T-helper 1 cell (primary cell): Measurements from ENCODE around the gene MTMR1.

Experiments used
- DNase-seq, 5 donors: peaks; one replicate each; pipeline ENCODE4 v3.0.0-alpha.2; 2012 to 2020
- total RNA-seq, 4 donors: gene quantifications; one replicate each; lab custom pipeline; 2026; lab: John Stamatoyannopoulos, UW

The MTMR1 gene
- total RNA-seq, result 57.6 to 89.1 (median 71.6) reads per million in 4 donors

DNA sequence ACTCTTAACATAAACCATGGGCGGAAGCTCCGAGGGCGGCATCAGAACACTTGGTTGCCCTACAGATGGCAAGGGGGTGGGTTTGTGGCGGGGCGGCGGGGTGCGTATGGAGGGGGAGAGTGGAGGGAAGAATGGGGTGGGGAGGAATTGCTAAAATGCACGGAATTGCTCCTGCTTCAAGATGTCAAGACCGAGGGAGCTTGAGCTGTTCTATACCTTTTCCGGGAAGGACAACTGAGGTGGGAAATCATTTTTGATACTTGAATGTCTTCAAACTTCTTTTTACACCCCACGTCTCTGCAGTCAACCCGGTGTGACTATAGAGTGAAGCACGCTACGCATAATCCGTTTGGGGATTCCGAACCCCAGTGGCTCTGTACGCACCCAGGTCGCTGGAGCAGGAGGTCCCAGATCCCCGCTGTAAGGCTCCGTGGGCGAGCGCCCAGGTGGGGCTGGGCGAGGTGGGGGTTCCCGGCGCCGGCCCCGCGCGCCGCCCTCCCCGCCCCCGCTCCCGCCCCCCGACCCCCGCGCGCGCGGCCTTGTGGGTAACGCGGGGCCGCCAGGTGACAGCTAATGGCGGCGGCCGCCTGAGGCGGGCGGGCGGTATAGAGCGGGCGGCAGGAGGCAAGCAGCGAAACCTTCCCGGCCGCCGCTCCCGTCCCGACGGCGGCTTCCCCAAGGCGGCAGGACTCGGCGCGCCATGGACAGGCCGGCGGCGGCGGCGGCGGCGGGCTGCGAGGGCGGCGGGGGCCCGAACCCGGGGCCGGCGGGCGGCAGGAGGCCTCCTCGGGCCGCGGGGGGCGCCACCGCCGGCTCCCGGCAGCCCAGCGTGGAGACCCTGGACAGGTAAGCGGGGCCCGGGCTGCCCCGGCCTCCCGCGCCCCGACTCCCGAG lies at the start of gene MTMR1:
MTMR1 (plus strand) TSS at position 566 of the 894 bp plus-strand sequence; CDS start at position 701, 135 bp downstream.
- peak; percentile 38 to 62 (median 40) for DNase-seq

DNA sequence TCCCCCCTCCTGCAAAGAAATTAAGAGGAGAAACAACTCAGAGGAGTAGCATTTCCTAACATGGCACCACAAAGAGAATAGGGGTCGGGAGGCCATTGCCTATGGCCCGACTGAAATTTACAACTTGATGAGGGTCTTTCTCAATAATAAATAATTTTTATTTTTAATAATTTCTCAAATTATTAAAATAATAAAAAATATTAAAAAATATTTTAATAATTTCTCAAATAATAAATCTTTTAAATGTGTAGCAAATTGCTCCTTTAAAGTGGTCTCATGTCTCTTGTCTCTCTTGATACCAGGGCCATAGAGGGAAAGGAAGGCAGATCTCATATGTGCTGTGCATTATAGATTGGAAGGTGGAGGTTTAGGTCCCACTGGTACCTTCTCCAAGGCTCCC lies 49.2 kb upstream of the MTMR1 start:
- DNase-seq, result no peak

DNA sequence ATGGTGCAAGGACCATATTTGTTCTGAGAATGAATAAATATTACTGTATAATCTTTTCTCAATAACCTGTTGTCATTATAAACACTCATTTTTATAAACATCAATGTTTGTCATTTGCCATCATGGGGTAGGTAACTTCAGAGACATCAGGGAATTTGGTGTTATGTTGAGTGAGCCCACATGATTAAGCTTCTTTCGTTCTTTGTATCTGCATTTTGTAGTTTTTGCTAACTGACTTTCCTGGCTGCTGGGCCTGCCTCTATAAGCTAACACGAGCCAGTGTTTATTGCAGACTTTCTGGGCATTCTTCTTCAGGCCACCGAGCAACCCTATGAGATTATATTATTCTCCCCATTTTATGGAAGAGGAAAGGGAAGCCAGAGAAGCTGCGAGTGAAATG lies 48.8 kb upstream of the MTMR1 start:
- DNase-seq, result no peak

DNA sequence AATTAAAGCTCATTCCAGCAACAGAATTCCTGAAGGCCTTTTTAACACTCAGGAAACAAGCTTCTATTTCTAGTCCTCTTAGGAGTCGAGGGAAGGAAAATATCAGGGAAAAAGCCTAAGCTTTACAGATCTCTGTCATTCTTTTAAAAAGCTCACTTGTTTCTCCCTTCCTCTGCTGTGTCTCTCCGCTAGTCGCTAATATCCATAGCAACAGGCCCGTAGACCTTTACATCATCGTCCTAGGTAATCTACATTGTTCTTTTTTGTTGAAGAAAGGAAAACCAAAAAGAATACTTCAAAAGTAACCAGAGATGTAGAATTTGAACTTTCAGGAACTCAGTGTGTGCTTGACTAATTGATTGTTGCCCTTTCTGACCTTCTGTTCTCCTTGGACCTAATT lies 45.9 kb upstream of the MTMR1 start:
- no peak for DNase-seq

DNA sequence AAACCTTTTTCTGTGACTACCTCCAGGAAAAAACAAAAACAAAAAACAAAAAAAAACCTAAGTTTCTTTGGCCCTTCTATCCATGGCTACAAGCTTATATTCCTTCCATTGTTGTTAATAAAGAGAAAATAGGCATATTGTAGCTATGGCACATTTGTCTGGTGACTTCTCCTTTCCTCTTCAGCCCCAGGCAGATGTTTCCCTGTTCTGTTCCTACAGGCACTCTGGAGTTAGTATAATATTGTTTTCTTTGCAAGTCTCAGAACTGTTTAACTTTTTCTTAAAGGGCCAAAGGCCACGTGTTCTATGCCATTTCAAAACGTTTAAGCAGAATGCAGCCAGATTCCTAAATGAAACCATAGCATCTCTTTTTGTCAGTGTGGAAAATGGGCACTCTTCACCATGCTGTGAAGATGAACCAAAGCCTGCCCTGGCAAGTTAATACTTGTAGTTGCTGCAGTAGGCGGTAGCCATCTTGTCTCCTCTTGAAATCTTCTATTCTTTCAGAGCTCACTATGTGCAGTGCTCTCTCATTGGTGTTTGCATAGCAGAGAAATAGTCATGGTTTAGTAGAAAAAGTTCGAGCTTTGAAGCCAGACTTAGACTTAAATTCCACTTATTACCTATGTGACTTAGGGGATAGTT lies 44.8 kb upstream of the MTMR1 start:
- no peak for DNase-seq

DNA sequence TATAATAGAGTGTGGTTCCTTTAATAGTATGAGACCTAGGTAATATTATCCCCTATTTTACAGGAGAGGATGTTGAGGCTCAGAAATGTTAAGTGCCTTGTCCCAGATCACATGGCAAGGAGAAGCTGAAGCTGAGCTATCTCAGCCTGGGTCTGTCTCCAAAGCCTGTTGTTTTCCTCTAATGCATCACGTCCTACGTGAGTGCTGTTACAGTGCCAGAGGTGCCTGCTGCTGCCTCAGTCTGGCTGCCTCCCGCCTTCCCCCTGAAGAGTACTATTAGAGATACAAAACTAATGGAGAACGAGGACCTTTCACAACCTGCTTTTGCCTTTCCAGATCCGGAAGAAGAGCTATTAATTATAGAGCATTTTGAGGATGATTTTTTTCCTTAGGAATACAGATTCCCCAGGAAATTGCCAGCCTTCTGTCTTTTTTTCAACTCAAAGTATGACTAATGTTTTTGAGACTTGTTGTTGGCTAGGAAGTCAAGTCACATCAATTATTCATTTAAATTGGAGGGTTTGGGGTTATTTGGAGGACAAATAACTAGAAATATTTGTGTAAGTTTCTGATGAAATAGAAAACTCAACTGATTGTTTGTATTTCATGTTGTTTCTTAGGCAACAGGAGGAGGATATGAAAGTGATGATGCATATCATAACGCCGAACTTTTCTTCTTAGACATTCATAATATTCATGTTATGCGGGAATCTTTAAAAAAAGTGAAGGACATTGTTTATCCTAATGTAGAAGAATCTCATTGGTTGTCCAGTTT lies 43.9 kb upstream of the MTMR1 start:
- no peak for DNase-seq

DNA sequence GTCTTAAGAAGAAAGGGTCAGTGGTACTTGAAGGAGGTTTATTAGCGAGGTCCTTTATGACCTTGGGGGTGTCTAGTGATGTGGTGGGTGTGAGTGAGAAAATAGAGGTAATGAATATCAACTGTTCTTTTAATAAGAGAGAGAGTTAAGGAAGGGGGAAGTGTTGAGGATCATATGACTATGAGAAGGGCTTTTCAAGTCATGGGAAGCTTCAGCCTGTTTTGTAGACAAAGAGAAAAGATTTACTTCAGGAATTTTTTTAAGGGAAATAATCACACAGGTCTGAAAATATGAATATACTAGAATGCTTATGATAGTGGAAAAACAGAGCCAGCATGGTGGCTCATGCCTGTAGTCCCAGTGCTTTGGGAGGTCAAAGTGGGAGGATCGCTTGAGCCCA lies 41.3 kb upstream of the MTMR1 start:
- no peak for DNase-seq

DNA sequence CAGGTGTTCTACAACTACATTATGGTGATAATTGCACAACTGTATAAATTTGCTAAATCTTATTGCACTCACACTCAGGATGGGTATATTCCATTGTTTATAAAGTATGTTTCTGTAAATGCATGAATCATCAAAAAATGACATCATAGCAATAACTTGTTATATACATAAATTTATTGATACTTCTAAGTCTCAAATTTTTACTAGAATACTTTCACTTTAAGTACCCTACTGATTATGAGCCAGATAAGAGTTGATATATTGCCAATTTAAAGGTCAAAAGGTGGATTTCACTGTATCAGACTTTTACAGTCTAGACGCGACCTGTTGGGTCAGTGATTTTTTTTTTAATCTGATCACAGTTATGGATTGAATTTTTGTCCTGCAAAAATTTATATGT lies 37.4 kb upstream of the MTMR1 start:
- no peak for DNase-seq

DNA sequence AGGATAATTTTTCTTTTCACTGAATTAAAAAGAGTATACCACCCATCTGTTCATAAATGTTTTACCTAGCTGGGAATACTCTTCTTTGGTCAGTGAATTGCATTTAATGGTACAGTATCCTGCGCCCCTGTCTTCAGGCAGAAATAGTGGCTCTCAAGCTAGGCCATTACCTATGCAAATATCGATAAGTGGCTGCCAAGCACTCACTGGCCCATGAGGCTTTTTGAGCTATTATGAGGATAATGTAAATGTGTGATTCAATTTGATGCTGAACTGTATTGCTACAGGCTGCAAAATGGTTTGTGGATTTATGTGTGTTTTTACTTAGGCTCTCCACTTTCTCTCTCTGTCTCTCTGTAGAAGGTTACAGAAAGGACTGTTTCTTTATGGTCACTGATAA lies 30.1 kb upstream of the MTMR1 start:
- no peak for DNase-seq

DNA sequence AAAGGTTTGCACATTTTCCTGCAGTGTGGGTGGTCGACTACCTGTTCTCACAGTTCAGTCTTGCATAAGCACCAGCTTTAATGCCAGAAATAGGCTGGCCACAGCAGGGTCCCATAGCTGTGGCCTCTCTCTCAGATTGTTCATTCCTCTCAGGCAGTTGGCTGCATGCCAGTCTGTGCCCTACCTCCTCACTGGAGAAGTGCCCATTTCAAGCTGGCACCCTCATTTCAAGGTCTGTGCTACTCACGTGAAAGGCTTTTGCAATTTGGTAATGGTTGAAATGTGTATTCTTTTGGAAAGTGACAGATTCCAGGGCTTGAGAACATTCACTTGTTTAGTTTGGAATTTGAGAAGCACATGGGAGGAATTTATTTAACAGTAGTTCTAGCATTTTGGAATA lies 28.9 kb upstream of the MTMR1 start:
- no peak for DNase-seq

DNA sequence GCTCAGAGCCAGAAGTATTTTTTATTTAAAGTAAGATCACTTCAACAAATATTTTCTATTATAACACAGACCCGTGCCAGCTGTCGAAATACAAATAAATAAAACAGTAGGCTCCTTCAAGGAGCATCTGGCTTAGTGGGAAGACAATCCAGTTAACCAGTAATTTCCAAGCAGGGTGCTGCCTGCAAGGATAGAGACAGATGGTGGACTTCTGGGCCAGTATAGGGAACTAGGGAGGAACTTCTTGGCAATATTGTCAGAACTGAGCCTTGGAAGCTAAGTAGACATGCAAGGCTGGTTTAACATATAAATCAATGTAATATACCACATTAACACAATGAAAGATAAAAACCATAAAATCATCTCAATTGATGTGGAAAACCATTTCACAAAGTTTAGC lies 17.0 kb upstream of the MTMR1 start:
- DNase-seq, result no peak

DNA sequence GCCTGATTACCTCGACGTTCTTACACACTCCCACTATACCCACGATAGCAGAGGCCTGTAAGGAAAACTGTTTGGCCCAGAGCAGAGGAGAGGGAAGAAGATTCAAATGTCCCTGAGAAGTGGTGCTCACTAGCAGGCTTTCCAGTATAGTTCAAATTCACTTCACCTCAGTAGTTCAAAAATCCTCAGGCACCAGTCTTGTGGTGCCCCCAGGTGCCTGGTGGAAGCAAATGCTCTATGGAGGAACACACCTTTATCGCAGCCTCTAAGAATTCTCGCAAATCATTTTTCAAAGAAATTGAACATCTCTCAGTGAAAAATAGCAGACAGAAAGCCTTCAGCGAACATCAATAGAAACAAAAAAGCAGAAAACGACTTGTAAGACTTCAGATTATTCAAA lies 12.2 kb upstream of the MTMR1 start:
- DNase-seq, result no peak

DNA sequence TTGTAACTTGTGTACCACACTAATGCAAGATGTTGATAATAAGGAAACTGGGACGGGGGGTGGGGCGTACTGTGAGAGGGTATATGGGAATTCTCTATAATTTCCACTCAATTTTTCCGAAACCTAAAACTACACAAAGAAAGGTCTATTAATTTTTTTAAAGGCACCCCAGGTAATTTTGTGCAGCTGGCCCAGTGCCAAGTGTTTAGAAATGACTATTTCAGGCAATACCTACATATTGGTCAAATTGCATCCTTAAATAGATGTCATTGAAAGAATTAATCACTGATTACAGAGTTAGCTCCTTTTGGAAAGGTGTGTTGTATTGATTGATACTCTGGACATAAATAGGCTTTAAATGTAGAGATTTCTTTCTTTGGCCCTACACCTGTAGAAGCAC lies 10.1 kb upstream of the MTMR1 start:
- no peak for DNase-seq

DNA sequence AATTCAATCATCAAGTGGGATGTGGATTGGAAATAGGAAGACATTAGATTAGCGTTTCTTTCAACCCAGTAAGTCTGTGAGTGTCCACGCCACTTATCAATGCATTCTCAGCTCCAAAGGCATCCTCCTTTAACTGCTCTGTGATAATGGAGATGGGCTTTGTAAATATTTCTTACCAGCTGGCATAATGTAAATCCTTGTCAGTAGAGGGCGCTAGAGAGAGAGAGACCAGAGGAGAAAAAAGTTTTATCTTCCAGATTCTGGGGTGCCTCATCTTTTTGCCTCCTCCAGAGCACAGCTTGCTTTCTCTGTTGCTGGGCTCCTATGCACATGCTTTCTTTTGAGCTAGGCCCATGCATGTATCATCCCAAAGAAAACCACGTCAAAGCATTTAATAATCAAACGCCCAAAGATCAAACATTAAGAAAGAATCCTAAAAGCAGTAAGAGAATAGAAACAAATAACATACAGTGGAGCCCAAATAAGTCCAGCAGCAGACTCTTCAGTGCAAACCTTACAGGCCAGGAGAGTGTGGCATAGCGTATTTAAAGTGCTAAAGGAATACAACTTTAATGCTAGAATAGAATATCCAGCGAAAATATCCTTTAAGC lies 9.6 kb upstream of the MTMR1 start:
- DNase-seq, result peak in 2 of 5 donors; percentile 28 to 53

DNA sequence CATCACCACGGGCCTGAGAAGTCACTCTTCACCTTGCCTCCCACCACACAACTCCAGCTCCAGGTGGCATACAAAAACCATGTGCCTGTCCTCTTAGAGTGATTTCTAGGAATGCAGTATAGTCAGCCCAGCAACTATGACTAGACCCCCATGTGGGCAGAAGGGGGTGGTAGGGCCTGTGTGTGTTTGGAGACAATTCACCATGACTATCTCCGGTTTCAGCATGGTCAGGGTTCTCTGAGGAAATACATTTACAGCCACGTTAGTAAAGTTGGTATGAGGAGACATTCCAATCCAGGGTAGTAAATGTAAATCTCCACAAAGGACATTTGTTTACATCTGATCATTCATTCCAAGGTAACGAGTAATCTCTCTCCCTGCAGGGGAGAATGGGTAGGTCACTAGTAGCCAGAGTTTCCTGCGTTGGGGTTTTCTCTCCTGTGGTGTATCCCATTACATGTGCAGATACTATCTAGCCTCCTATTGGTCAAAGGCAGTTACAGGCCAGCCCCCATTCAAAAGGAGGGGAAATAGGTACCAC lies 4.2 kb upstream of the MTMR1 start:
- no peak for DNase-seq

DNA sequence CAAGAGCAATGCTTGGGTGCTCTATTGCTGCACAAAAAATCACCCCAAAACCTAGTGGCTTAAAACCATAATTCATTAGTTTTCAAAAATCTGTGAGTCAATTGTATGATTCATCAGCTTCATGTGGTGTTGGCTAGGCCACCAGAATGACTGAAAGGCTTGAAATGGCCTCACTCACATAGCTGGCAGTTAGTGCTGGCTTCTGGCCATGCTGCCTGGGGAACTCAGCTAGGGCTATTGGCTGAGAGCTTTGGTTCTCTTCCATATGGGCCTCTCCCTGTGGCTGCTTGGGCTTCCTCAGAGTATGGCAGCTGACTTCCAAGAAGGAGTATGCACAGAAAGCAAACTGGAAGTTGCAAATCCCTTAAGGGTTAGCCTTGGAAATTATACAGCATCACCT lies 3.1 kb upstream of the MTMR1 start:
- DNase-seq, result no peak

DNA sequence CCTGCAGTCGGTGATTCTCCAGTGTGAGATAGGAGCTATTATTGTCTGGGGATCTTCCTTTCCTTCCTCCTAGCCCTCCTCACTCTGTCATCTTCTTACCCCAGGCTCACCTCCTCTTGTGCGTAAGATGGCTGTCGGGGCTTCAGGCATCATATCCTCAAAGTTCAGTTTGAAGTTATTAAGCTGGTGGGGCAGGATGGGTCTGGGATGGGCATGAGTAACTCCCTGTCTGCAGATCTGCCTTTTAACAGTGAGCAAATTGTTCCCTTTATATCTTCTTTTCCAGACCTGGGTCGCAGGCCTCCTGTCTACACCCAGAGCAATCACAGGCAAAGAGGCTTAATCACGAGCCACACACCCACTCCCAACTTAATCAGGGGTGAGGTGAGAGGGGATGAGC lies 900 bp upstream of the MTMR1 start:
- peak in 1 of 5 donors; percentile 20 for DNase-seq

DNA sequence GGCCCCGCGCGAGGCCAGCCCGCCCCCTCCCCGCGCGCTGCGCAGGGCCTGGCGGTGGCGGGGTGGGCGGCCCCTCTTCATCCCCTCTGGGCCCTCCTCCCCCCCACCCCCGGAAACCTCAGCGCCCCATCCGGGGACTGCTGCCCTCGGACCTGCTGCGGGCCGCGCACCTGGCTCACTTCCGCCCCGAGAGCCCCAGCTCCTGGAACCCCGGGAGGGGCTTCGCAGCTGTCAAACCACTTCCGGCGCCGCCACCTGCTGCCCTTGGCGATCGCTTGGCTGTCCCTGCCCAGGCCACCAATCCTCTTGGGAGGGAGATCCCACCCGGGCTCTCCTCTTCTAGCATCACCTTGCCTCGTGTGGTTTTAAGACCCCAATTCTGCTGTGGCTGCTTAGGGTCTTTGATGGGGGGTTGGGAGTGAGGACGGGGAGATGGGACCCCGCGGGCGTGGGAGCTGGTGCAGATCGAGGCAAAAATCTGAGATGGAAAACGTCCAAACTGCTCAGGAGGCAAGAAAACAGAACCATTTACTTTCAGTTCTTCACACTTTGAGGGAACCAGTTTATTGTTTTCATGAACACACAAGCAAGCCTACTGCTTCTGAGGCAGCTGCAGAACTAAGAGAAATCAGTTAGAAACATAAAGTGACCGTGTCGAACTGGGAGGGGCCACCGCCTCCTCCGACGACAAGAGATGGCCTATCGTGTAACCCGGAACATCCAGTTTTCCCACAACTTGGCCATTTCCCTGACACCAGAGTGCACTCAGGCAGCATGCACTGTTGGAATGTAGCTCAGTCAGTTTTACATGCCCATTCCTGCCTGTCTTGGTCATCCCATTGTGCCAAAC lies 754 bp downstream of the MTMR1 start:
- DNase-seq, result peak; percentile 45 to 89 (median 50)

DNA sequence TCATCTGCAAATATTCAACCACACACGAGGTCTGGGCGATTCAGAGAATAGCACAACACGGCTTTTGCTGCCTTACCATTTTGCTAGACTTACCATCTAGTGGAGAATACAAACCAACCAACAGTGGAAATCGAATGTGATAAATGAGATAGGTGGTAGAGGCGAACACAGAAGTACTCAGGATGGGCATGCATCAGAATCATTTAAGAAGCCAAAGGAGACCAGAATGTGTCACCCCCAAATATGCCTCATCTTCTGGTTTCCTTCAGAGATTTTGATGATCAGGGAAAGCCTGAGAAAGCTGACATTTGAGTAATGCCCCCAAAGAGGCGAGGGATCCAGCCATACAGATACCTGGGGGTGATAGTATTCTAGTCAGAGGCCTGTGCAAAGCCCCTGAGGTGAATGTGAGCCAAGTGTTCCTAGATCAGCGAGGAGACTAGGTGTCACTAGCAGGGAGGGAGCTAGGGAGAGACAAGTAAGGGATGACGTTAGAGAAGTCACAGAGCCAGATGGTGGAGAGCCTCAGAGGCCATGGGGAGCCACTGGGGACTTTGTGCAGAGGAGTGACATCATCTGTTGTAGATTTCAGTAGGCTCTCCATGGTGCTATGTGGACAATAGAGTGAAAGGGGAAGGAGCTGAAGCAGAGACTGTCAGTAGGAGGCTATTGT lies 1.7 kb downstream of the MTMR1 start:
- DNase-seq, result peak in 1 of 5 donors; percentile 38

DNA sequence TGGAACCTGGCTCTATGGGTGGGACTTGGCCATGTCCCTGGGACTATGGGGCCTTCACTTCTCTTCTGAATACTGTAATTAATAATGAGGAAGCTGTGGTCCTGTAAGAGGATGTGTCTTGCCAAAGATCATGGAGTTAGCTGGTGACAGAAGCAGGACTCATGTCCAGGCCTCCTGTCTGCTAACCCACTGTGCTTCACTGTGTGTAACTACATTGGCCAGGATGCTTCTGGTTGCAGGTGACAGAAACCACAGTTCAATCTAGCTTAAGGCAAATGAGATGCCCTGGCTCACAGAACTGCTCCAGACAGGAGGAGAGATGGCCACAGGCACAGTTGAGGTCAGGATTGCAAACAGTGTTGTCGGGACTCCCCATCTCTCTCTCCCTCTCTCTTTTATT lies 3.1 kb downstream of the MTMR1 start:
- DNase-seq, result peak in 1 of 5 donors; percentile 32

DNA sequence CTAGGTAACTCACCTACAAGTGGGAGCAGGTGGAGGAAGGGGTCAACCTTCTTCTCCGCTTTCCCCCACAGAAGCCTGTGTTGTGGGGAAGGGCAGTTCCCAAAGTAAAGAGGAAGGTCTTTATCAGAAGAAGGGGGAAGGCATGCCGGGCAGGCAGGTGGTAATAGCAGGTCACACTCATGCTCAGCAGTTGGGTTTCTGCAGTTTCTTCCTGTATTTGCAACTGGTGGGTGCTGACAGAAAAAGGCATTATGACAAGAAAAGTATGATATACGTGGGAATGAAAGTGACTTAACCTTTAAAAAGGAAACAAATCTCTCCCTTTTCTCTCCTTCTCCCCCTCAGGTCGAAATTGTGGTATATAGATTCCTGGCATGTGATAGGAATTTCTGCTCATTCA lies 3.7 kb downstream of the MTMR1 start:
- peak in 1 of 5 donors; percentile 33 for DNase-seq
